PC-9 (cell line): Measurements from ENCODE around the gene EIF5B.

Experiments
- EZH2 ChIP-seq: fragments of 200-600 bp; sonication (generic); IDR thresholded peaks from 2 replicates; pipeline ENCODE4 v1.8.0; 2017; ENCODE audit warnings: antibody characterized with exemption, low read depth
- TF ChIP-seq, protein P1 (sequence below): fragments of 200-600 bp; sonication (generic); conservative IDR thresholded peaks from 2 replicates; pipeline ENCODE4 v1.6.1; 2017; ENCODE audit warnings: mixed run types, antibody characterized with exemption, mild to moderate bottlenecking, moderate library complexity

DNA sequence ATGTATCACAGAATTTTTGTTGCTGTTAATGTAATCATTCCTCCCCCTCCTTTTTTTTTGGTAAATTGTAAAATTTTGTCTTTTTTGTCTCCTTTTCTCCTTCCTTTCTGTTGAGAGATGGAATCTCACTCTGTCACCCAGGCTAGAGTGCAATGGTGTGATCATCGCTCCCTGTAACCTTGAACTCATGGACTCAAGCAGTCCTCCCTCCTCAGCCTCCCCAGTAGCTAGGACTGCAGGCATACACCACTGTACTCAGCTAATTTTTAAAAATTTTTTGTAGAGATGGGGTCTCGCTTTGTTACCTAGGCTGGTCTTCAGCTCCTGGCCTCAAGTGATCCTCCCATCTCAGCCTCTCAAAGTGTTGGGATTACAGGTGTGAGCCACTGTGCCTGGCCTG, 5.3 kb downstream of the EIF5B start:
- TF ChIP-seq, protein P1, sequence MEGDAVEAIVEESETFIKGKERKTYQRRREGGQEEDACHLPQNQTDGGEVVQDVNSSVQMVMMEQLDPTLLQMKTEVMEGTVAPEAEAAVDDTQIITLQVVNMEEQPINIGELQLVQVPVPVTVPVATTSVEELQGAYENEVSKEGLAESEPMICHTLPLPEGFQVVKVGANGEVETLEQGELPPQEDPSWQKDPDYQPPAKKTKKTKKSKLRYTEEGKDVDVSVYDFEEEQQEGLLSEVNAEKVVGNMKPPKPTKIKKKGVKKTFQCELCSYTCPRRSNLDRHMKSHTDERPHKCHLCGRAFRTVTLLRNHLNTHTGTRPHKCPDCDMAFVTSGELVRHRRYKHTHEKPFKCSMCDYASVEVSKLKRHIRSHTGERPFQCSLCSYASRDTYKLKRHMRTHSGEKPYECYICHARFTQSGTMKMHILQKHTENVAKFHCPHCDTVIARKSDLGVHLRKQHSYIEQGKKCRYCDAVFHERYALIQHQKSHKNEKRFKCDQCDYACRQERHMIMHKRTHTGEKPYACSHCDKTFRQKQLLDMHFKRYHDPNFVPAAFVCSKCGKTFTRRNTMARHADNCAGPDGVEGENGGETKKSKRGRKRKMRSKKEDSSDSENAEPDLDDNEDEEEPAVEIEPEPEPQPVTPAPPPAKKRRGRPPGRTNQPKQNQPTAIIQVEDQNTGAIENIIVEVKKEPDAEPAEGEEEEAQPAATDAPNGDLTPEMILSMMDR = no peak
- no peak for TF ChIP-seq EZH2
